GM18861 (cell line): ENCODE data around the gene AFAP1.

Experiments
- ATAC-seq: cut with Tn5 transposase; IDR thresholded peaks from one replicate; pipeline ENCODE4 v1.9.1; 2021; ENCODE audit not compliant: unreplicated experiment

The AFAP1 gene

GRCh38 chr4:7823416-7823824, 116.2 kb downstream of the AFAP1 start:
- ATAC-seq: no peak

GRCh38 chr4:7822877-7823276, 116.8 kb downstream of the AFAP1 start:
- no peak for ATAC-seq

GRCh38 chr4:7822137-7822505, 117.5 kb downstream of the AFAP1 start:
- ATAC-seq: no peak

- no peak for ATAC-seq
Observed at GRCh38 chr4:7821245-7822136, 118.2 kb downstream of the AFAP1 start.

GRCh38 chr4:7820031-7820818, 119.4 kb downstream of the AFAP1 start:
- ATAC-seq: no peak

- ATAC-seq: no peak
Observed at GRCh38 chr4:7819446-7819845, 120.2 kb downstream of the AFAP1 start.

GRCh38 chr4:7818399-7818911, 121.2 kb downstream of the AFAP1 start:
- ATAC-seq: no peak

- no peak for ATAC-seq
Observed at GRCh38 chr4:7817877-7818398, 121.7 kb downstream of the AFAP1 start.

GRCh38 chr4:7816771-7817170, 122.9 kb downstream of the AFAP1 start:
- no peak for ATAC-seq

GRCh38 chr4:7815981-7816380, 123.7 kb downstream of the AFAP1 start:
- no peak for ATAC-seq

- ATAC-seq: no peak
Observed at GRCh38 chr4:7815562-7815961, 124.1 kb downstream of the AFAP1 start.

- ATAC-seq: no peak
Observed at GRCh38 chr4:7814451-7814850, 125.2 kb downstream of the AFAP1 start.

- ATAC-seq: no peak
Observed at GRCh38 chr4:7813674-7814073, 126.0 kb downstream of the AFAP1 start.

GRCh38 chr4:7812921-7813320, 126.7 kb downstream of the AFAP1 start:
- no peak for ATAC-seq

- no peak for ATAC-seq
Observed at GRCh38 chr4:7812231-7812857, 127.3 kb downstream of the AFAP1 start.

- no peak for ATAC-seq
Observed at GRCh38 chr4:7811536-7812191, 128.0 kb downstream of the AFAP1 start.

- ATAC-seq: no peak
Observed at GRCh38 chr4:7810783-7811535, 128.7 kb downstream of the AFAP1 start.

- no peak for ATAC-seq
Observed at GRCh38 chr4:7808752-7809151, 130.9 kb downstream of the AFAP1 start.

GRCh38 chr4:7808181-7808580, 131.5 kb downstream of the AFAP1 start:
- ATAC-seq: no peak

- ATAC-seq: no peak
Observed at GRCh38 chr4:7807351-7807921, 132.2 kb downstream of the AFAP1 start.
